Cardiac atrium fibroblast (primary cell): ENCODE results near the gene ITGB7. TPM values are rescaled to one million over a fixed set of nuclear protein-coding genes. Genes with fewer than 3 reads are reported as not detected.

Source experiments
- total RNA-seq: library from RNA; depleted of rRNA; stranded (reverse); fragments of >200 nt; gene quantifications from 2 replicates; pipeline ENCODE4 v1.2.3, GENCODE V29; 2015

The ITGB7 gene, protein sequence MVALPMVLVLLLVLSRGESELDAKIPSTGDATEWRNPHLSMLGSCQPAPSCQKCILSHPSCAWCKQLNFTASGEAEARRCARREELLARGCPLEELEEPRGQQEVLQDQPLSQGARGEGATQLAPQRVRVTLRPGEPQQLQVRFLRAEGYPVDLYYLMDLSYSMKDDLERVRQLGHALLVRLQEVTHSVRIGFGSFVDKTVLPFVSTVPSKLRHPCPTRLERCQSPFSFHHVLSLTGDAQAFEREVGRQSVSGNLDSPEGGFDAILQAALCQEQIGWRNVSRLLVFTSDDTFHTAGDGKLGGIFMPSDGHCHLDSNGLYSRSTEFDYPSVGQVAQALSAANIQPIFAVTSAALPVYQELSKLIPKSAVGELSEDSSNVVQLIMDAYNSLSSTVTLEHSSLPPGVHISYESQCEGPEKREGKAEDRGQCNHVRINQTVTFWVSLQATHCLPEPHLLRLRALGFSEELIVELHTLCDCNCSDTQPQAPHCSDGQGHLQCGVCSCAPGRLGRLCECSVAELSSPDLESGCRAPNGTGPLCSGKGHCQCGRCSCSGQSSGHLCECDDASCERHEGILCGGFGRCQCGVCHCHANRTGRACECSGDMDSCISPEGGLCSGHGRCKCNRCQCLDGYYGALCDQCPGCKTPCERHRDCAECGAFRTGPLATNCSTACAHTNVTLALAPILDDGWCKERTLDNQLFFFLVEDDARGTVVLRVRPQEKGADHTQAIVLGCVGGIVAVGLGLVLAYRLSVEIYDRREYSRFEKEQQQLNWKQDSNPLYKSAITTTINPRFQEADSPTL
- total RNA-seq = 0.18 TPM in 1 of 2 replicates, not detected in the other

DNA sequence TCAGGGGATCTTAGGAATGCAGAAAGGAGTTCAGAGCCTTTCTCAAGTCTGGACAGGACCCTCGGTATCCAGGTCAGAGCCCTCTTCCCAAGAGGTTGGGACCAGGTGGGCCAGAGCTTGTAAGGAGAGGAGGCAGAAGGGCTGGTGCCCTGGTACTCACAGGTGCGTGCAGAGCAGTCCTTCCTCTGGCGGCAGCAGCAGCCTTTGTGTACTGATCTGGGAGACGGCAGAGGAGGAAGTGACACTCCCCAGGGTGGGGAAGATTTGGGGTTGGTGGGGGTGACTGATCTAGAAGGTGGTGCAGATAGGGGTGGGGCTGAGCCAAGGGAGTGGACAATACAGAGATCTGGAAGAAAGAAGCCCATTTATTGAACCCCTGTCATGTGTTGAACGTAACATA is at the start of gene ITGB7:
TSS of gene ITGB7 (minus strand) at position 210 of the 400 bp plus-strand sequence. CDS start 6,808 bp downstream, outside the sequence.

DNA sequence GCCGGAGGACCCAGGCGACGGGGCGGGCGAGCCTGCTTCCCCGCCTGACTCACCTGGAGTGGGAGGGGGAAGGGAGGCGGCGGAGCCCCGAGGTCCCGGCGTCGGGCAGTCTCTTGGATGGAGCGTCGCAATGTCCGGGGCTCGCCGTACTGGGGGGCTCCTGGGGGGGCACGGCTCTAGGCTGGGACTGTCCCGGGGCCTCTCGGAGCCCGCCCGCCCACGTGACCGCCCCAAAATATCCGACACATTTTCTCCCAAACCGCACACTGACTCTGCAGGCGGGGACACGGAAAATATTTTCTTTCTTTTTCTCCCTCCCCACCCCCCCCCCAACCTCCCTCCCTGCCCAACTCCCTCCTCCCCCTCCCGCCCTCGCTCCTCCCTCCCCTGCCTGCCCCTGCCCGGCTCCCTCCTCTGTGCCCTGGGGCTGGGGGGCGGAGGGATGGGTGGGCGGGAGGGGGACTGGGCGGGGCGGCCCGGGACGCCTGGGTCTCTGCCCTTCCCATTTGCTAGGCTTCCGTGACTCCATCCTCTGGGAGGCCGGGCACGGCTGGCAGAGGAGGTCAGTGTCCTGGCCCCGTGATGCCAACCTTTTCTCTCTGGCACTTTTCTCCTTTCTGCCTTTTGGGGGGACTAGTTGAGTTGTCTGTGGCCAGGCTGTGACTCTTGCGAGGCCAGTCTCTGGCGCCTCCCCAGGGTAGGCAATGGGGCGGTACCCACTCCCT is 25.0 kb upstream of the ITGB7 start, which contains the start of gene RARG:
TSS of gene RARG (minus strand) at position 289 of the 725 bp plus-strand sequence. CDS start 4,664 bp downstream, outside the sequence.

DNA sequence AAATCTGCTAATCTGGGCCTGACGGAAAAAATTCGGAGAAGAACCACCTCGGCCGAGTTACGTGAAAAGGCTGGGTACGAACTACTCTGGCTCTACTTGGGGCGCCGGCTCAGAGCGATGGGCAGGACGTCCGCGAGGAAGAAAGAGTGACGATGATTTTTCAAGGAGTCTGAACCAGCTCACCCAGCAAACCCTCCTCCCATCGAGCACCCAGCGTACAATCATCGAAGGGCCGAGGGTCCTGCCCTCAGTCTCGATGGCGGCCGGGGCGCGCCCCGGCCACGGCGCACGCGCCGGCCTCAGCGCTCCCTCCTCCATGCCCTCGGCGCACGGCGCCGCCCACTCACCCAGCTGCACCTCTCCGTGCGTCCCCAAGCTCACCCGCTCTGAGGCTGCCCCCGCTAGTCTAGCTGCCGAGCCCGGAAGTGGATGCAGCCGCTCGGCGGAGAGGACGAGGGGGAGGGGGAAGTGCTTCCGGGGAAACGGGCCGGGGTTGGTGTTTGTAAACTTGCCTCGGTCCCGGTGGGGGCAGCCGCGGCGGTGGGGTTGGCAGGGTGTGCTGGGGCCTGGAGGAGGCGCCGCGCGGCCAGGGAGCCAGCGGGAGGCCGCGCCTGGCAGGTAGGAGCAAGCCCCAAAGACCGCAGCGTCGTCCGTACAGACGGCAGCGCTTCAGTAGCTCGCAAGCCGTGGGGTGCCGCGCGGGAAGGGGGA is 26.7 kb downstream of the ITGB7 start, which contains the start of the genes CSAD and ZNF740:
TSS of gene CSAD (minus strand) at position 706 of the 711 bp plus-strand sequence. CDS start 7,455 bp downstream, outside the sequence.
TSS of gene ZNF740 (plus strand) at position 503 of the 711 bp plus-strand sequence. CDS start 1,262 bp downstream, outside the sequence.

Other genes with a start within 250 kb of the ITGB7 start
- 547 and 594 TPM in 2 replicates for gene EIF4B, start 200.8 kb downstream of the ITGB7 start, total RNA-seq
- gene TNS2, start 157.2 kb downstream of the ITGB7 start, total RNA-seq = 99.6 and 100 TPM in 2 replicates
- 24.3 and 27.1 TPM in 2 replicates for gene SPRYD3, start 127.9 kb downstream of the ITGB7 start, total RNA-seq
- gene IGFBP6, start 109.6 kb downstream of the ITGB7 start, total RNA-seq = 275 and 379 TPM in 2 replicates
- not detected in 2 replicates for gene SOAT2, start 103.8 kb downstream of the ITGB7 start, total RNA-seq
- 5.0 and 6.5 TPM in 2 replicates for gene ZNF740, start 26.5 kb downstream of the ITGB7 start, total RNA-seq
- 7.4 and 11.8 TPM in 2 replicates for gene CSAD, start 26.3 kb downstream of the ITGB7 start, total RNA-seq
- gene RARG, start 25.0 kb upstream of the ITGB7 start, total RNA-seq = 15.6 and 17.7 TPM in 2 replicates
- gene ESPL1, start 61.0 kb upstream of the ITGB7 start, total RNA-seq = 3.2 and 4.7 TPM in 2 replicates
- gene PFDN5, start 88.3 kb upstream of the ITGB7 start, total RNA-seq = 376 and 591 TPM in 2 replicates
- 38.6 and 54.3 TPM in 2 replicates for gene MYG1, start 92.4 kb upstream of the ITGB7 start, total RNA-seq
- 46.2 and 50.2 TPM in 2 replicates for gene AAAS, start 114.4 kb upstream of the ITGB7 start, total RNA-seq
- gene SP7, start 129.1 kb upstream of the ITGB7 start, total RNA-seq = not detected in 2 replicates
- gene SP1, start 172.9 kb upstream of the ITGB7 start, total RNA-seq = 25.8 and 28.3 TPM in 2 replicates
- gene AMHR2, start 216.6 kb upstream of the ITGB7 start, total RNA-seq = not detected in 2 replicates
- 70.8 and 92.7 TPM in 2 replicates for gene PRR13, start 234.5 kb upstream of the ITGB7 start, total RNA-seq
- 158 and 225 TPM in 2 replicates for gene PCBP2, start 244.9 kb upstream of the ITGB7 start, total RNA-seq